ENCODE results near the gene KIAA1191.

KIAA1191 gene

GRCh38 chr5:176389135-176390123 is 27.9 kb upstream of the KIAA1191 start:
- no peak for DNase-seq (ENCODE audit: low spot score)

- DNase-seq (ENCODE audit: low spot score): peak; percentile 98
These were observed 27.0 kb upstream of the KIAA1191 start, which contains the start of the genes HIGD2A and NOP16 for GRCh38 chr5:176388444-176389134. HIGD2A (plus strand) TSS chr5:176388751; CDS start chr5:176388820, 69 bp downstream. NOP16 (minus strand) TSS chr5:176388598; CDS start chr5:176388539, 59 bp downstream.

GRCh38 chr5:176388003-176388443 is 26.5 kb upstream of the KIAA1191 start:
- DNase-seq (ENCODE audit: low spot score): peak; percentile 9

- DNase-seq (ENCODE audit: low spot score): no peak
These were observed 25.9 kb upstream of the KIAA1191 start for GRCh38 chr5:176387384-176387925.

- no peak for DNase-seq (ENCODE audit: low spot score)
These were observed 24.9 kb upstream of the KIAA1191 start for GRCh38 chr5:176386491-176386890.

- no peak for DNase-seq (ENCODE audit: low spot score)
These were observed 23.4 kb upstream of the KIAA1191 start for GRCh38 chr5:176384991-176385390.

- DNase-seq (ENCODE audit: low spot score): no peak
These were observed 22.9 kb upstream of the KIAA1191 start for GRCh38 chr5:176384366-176384930.

GRCh38 chr5:176383961-176384360 is 22.4 kb upstream of the KIAA1191 start:
- no peak for DNase-seq (ENCODE audit: low spot score)

- no peak for DNase-seq (ENCODE audit: low spot score)
These were observed 21.8 kb upstream of the KIAA1191 start for GRCh38 chr5:176383248-176383905.

GRCh38 chr5:176382721-176383120 is 21.2 kb upstream of the KIAA1191 start:
- no peak for DNase-seq (ENCODE audit: low spot score)

GRCh38 chr5:176381979-176382378 is 20.4 kb upstream of the KIAA1191 start:
- DNase-seq (ENCODE audit: low spot score): no peak

GRCh38 chr5:176381423-176381822 is 19.9 kb upstream of the KIAA1191 start:
- DNase-seq (ENCODE audit: low spot score): no peak

- DNase-seq (ENCODE audit: low spot score): no peak
These were observed 18.3 kb upstream of the KIAA1191 start for GRCh38 chr5:176379881-176380280.

GRCh38 chr5:176373100-176373818 is 11.7 kb upstream of the KIAA1191 start:
- DNase-seq (ENCODE audit: low spot score): no peak

- DNase-seq (ENCODE audit: low spot score): no peak
These were observed 10.3 kb upstream of the KIAA1191 start for GRCh38 chr5:176371621-176372539.

GRCh38 chr5:176369934-176370711 is 8.6 kb upstream of the KIAA1191 start:
- no peak for DNase-seq (ENCODE audit: low spot score)

GRCh38 chr5:176368726-176369125 is 7.2 kb upstream of the KIAA1191 start:
- DNase-seq (ENCODE audit: low spot score): no peak

- DNase-seq (ENCODE audit: low spot score): no peak
These were observed 4.8 kb upstream of the KIAA1191 start for GRCh38 chr5:176366232-176366894.

Measured in COLO829 (cell line).